ENCODE results near the gene IMP3.
"Not testable (repeated sequence)": the region's sequence is repeated elsewhere in the genome, so short reads cannot be mapped to it uniquely, and the experiment has no call there.

IMP3 gene

DNA sequence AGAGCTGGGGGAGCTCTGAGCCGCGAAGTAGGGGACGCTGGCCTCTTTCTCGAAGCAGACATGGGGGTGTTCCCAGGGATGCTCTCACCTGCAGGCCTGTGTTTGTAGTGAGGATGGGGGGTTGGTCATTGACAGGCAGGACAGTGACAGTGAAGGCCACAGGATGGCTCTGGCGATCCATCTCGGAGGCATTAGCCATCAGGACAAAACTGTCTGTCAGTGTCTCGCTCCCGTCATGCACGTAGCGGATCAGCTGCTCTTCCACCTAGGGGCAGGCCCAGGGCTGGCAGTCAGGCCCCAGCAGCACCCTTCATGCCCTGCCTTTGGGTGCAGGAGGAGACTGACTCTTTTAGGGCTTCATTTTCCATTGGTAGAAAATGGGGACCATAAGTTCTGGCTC is 44.6 kb upstream of the IMP3 start:
- TF ChIP-seq, protein P1, sequence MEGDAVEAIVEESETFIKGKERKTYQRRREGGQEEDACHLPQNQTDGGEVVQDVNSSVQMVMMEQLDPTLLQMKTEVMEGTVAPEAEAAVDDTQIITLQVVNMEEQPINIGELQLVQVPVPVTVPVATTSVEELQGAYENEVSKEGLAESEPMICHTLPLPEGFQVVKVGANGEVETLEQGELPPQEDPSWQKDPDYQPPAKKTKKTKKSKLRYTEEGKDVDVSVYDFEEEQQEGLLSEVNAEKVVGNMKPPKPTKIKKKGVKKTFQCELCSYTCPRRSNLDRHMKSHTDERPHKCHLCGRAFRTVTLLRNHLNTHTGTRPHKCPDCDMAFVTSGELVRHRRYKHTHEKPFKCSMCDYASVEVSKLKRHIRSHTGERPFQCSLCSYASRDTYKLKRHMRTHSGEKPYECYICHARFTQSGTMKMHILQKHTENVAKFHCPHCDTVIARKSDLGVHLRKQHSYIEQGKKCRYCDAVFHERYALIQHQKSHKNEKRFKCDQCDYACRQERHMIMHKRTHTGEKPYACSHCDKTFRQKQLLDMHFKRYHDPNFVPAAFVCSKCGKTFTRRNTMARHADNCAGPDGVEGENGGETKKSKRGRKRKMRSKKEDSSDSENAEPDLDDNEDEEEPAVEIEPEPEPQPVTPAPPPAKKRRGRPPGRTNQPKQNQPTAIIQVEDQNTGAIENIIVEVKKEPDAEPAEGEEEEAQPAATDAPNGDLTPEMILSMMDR (IDR thresholded peaks at IDR 0.05; ENCODE audit: extremely low read depth, insufficient read depth, missing control alignments): no peak
- in situ Hi-C loops (cut with MboI; ENCODE audit: low pct_unique_long_range_greater_than_20kb, low sequenced_read_pairs, unreplicated experiment): no loop called here
- no peak for DNase-seq (ENCODE audit: low spot score)

- TF ChIP-seq, protein P1 (IDR thresholded peaks at IDR 0.05; ENCODE audit: extremely low read depth, insufficient read depth, missing control alignments): peak; percentile 92
- in situ Hi-C loops (cut with MboI; ENCODE audit: low pct_unique_long_range_greater_than_20kb, low sequenced_read_pairs, unreplicated experiment): not testable (repeated sequence)
- DNase-seq (ENCODE audit: low spot score): peak; percentile 91
Observed at GRCh38 chr15:75683646-75684312, 43.8 kb upstream of the IMP3 start.

GRCh38 chr15:75682181-75683135 is 42.4 kb upstream of the IMP3 start:
- in situ Hi-C loops (cut with MboI; ENCODE audit: low pct_unique_long_range_greater_than_20kb, low sequenced_read_pairs, unreplicated experiment): no loop called here
- TF ChIP-seq, protein P1 (IDR thresholded peaks at IDR 0.05; ENCODE audit: extremely low read depth, insufficient read depth, missing control alignments): no peak
- DNase-seq (ENCODE audit: low spot score): no peak

GRCh38 chr15:75680007-75680789 is 40.2 kb upstream of the IMP3 start:
- in situ Hi-C loops (cut with MboI; ENCODE audit: low pct_unique_long_range_greater_than_20kb, low sequenced_read_pairs, unreplicated experiment): no loop called here
- TF ChIP-seq, protein P1 (IDR thresholded peaks at IDR 0.05; ENCODE audit: extremely low read depth, insufficient read depth, missing control alignments): no peak

GRCh38 chr15:75678324-75678690 is 38.3 kb upstream of the IMP3 start:
- DNase-seq (ENCODE audit: low spot score); in situ Hi-C loops (cut with MboI; ENCODE audit: low pct_unique_long_range_greater_than_20kb, low sequenced_read_pairs, unreplicated experiment): not testable (repeated sequence)

More at GRCh38 chr15:75680007-75680789, 40.2 kb upstream of the IMP3 start:
- no peak for DNase-seq (ENCODE audit: low spot score)

DNA sequence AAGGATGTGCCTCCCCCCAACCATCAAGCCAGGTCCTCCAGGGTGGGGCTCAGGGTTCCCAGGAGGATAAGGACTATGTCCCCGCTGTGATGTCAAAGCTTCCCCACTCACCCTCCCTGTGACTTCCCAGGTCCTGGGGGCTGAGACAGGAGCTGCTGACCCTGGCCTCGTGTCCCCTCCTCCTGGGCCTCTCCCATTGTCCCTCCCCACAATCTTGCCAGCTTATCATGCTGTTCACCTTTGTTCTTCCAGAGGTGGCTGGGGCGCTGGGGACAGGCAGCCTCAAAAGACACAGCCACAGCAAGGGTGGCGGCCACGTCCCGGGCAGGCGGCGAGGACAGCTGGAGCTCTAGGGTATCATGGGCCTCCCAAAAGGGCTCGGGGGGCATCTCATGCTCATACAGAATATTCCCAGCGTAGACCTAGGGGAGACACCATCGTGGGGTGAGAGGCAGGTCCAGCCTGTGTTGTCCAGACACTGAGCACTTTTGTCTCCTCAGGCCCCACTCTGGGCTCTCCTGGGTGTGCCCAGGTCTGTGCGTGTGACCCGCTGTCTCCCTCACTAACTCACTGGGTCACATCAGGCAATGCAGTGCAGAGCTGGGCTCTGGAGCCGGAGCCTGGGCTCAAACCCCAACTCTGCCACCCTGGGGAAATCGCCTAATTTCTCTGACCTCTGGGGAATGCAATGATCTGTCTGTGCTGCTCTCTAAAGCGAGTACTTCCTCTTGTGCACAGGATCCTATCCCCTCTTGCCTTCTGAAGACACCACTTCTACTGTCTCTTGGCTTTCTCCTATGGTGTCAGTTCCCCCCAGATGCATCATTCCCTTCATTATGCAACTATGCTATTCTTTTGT is 37.7 kb upstream of the IMP3 start:
- TF ChIP-seq, protein P1 (IDR thresholded peaks at IDR 0.05; ENCODE audit: extremely low read depth, insufficient read depth, missing control alignments): no peak
- in situ Hi-C loops (cut with MboI; ENCODE audit: low pct_unique_long_range_greater_than_20kb, low sequenced_read_pairs, unreplicated experiment): no loop called here
- DNase-seq (ENCODE audit: low spot score): no peak
